Erythroblast (primary cell): ENCODE data around the gene ACSL6.

Experiments
- GATA1 ChIP-seq: IDR thresholded peaks from 2 replicates; pipeline ENCODE4 v1.6.1; 2011; ENCODE audit warnings: low read depth, mild to moderate bottlenecking, control low read depth, low read length, moderate library complexity
- POLR2A ChIP-seq: IDR thresholded peaks from 2 replicates; pipeline ENCODE4 v1.6.1; 2011; ENCODE audit warnings: mild to moderate bottlenecking, low read length

- no peak for TF ChIP-seq POLR2A
- TF ChIP-seq GATA1 = no peak
These were observed 49.2 kb upstream of the ACSL6 start, which contains the start of gene IL3 for GRCh38 chr5:132060501-132061161.
